ENCODE results near the gene MSANTD2.

The MSANTD2 gene

DNA sequence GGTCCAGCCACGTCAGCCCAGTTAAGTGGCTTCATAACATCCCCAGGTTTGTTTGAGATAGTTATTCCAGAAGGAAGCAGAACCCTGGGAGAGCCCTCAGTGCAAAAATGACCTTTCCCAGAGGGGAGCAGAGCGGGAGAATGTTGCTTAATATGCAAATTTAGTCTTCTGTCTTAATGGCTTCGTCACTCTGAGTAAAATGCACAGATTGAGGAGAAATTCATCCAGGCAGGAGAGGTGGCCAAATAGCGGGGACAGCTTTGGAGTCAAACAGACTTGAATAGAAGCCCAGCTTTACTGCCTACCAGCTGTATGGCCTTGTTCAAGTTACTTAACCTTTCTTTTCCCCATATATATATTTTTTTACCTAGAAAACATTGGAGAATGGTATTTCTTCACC is 72.7 kb downstream of the MSANTD2 start:
- DNase-seq (ENCODE audit: low read depth), result no peak
- TF ChIP-seq, protein P1, sequence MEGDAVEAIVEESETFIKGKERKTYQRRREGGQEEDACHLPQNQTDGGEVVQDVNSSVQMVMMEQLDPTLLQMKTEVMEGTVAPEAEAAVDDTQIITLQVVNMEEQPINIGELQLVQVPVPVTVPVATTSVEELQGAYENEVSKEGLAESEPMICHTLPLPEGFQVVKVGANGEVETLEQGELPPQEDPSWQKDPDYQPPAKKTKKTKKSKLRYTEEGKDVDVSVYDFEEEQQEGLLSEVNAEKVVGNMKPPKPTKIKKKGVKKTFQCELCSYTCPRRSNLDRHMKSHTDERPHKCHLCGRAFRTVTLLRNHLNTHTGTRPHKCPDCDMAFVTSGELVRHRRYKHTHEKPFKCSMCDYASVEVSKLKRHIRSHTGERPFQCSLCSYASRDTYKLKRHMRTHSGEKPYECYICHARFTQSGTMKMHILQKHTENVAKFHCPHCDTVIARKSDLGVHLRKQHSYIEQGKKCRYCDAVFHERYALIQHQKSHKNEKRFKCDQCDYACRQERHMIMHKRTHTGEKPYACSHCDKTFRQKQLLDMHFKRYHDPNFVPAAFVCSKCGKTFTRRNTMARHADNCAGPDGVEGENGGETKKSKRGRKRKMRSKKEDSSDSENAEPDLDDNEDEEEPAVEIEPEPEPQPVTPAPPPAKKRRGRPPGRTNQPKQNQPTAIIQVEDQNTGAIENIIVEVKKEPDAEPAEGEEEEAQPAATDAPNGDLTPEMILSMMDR (IDR thresholded peaks at IDR 0.05; ENCODE audit: low read length, missing control alignments), result no peak
- no peak overlapping the region for H3K4me3 ChIP-seq (replicated peaks; ENCODE audit: low read depth, low read length)

DNA sequence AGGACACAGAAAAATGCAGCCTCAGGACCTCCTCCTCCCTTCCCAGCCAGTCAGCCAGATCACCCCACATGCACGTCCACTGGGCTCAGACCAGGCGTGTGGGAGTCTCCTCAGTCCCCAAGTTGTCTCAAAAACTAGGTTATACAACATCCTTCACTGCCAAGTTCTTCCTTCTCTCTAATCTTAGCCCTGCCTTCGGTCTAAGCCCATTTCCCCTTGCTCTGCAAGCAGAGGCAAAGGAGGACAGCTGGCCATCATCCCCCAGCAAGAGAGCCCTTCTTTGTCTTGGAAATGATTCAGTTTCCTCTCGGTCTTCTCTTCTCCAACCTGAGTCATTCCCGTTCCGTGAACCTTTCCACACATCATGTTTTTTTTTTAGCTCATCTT is 74.5 kb downstream of the MSANTD2 start:
- peak overlapping the region; percentile 13 for H3K4me3 ChIP-seq (replicated peaks; ENCODE audit: low read depth, low read length)
- TF ChIP-seq, protein P1 (IDR thresholded peaks at IDR 0.05; ENCODE audit: low read length, missing control alignments), result no peak
- peak; percentile 89 for DNase-seq (ENCODE audit: low read depth)

DNA sequence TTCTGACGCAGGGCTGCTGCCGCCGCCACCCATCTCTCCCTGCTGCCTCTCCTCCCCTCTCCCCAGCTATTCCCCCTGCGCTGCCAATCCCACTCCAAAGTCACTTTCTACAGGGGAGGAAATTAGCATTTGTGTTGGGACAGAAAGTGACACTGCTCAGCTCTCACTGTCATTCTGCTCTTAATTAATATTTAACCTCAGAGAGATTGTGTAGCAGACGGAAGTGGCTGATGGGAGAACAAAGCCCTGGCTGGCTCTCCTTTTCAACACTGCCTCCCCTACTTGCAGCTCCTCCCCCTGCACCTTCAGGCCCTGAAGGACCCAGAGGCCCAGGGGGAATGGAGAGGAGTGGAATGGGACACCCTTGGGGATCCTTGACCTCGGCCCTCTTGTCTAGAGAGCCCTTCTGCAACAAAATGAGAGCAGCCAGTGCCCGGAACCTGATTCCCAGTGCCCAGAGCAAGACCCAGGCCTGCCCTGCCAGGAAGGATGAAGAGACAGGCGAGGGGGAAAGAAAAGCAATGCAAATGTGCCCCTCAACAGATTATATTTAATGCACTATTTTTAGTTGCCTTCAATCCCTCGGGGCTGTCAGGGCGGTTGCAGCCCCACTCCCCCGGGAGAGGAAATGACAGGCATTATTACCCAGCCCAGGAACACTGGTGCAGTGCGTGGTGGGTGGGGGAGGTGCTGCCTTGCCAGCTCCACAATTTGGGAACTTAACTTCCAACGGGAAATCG is 75.1 kb downstream of the MSANTD2 start:
- TF ChIP-seq, protein P1 (IDR thresholded peaks at IDR 0.05; ENCODE audit: low read length, missing control alignments), result no peak
- DNase-seq (ENCODE audit: low read depth), result no peak
- H3K4me3 ChIP-seq (replicated peaks; ENCODE audit: low read depth, low read length), result peak overlapping the region; percentile 13

DNA sequence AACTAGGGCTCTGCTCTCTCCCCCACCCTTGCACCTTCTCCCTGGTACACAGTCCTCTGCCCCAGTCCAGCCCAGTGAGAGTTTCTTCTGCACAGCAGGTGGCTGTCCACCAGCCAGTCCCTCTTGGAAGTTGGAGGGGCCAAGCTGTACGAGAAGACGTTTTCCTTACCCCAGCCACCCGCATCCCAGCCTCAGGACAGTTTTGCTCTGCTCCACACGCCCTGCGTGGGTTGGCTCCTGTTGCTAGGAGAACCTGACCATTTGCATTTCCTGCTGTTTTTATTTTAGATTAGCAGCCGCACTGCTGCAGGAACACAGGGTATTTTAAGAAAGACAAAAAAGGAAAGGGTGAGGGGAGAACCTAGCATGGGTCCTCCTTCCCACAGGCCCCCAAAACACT is 78.0 kb downstream of the MSANTD2 start:
- TF ChIP-seq, protein P1 (IDR thresholded peaks at IDR 0.05; ENCODE audit: low read length, missing control alignments), result no peak
- DNase-seq (ENCODE audit: low read depth), result no peak
- no peak overlapping the region for H3K4me3 ChIP-seq (replicated peaks; ENCODE audit: low read depth, low read length)

DNA sequence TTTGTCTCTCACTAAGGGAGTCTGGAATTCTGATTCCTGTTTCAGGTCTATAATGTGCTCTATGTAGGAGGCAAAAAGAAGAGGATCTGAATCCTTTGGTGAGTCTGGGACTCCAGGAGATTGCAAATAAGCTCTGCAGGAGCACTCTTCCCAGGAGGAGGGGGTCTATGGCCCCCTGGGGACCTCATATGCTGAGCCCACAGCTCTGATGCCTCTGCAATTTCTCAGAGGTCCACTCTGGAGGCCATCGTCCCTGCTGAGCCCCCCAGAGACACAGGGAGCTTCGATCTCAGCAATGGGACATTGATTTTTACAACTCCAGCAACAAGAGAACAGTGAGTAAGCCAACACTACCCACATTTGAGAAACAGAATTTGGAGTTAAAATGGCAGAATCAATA is 80.7 kb downstream of the MSANTD2 start:
- no peak for DNase-seq (ENCODE audit: low read depth)
- TF ChIP-seq, protein P1 (IDR thresholded peaks at IDR 0.05; ENCODE audit: low read length, missing control alignments), result no peak
- H3K4me3 ChIP-seq (replicated peaks; ENCODE audit: low read depth, low read length), result no peak overlapping the region

DNA sequence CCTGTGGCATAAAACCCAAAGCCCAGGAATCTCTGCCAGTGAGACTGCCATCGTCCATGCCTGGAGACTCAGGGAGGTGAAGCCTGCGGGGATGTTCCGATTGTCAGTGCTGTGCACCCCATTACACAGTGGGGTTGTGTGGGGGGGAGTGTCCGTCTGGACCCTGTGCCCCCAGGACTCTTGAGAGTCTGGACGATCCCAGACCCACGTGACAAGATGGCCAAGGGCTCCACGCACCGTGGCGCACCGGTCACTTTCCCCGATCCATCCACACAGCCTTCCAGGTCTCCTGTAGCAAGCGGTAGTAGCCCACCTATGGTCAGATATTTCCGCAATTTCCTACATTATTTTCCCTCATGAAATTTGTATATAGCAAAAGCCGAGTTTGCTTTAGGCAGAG is 81.4 kb downstream of the MSANTD2 start:
- TF ChIP-seq, protein P1 (IDR thresholded peaks at IDR 0.05; ENCODE audit: low read length, missing control alignments), result no peak
- H3K4me3 ChIP-seq (replicated peaks; ENCODE audit: low read depth, low read length), result no peak overlapping the region
- DNase-seq (ENCODE audit: low read depth), result no peak

Data from fibroblast of pulmonary artery (primary cell).